A549 treated with AZD2906 at 1 μM for 4 hours (cell line): Measurements from ENCODE around the gene EIF3K. TPM values are rescaled to one million over a fixed set of nuclear protein-coding genes. Genes with fewer than 3 reads are reported as not detected.

ENCODE experiments used
- total RNA-seq: library from RNA; stranded (reverse); fragments of 200-300 nt; extraction: Qiagen RNA extraction; gene quantifications from 5 replicates; pipeline ENCODE4 v1.2.3, GENCODE V29; 2022

The EIF3K gene, protein sequence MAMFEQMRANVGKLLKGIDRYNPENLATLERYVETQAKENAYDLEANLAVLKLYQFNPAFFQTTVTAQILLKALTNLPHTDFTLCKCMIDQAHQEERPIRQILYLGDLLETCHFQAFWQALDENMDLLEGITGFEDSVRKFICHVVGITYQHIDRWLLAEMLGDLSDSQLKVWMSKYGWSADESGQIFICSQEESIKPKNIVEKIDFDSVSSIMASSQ
- total RNA-seq = 721 to 975 TPM (median 736 TPM) in 5 replicates

DNA sequence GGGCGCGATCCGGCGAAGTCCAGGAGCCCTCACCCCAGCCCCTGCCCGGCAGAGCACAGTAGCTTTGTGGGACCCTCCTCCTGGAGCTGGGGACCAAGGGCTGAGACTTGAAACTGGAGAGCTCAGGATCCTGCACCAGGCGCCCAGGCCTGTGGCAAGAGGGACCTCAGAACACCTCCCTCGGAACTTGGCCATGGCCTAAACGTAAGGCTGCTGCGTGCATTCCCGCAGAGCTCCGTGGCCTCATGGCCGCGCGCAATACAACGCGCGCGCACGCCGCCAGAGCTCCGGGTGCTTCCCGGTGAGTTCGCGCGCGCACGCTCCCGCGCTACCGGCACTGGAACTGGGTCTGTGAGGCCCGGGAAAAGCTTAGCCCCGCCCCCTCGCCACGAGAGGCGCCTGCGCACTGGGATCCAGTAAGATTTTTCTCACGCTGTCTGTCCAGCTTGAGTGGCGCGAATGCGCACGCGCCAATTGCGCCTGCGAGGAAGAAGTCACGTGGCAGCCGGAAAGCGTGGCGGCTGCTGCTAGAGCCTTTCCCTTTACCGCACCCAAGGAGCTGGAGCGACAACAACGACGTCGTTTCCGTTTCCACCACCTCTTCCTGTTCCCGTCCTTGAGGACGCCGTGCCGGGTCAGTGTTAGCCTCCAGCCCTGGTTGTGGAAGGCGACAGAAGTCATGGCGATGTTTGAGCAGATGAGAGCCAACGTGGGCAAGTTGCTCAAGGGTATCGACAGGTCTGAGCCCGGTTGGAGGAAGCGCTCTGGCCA, at the start of gene EIF3K:
EIF3K (plus strand) TSS at position 599 of the 771 bp plus-strand sequence; CDS start at position 680, 81 bp downstream.

DNA sequence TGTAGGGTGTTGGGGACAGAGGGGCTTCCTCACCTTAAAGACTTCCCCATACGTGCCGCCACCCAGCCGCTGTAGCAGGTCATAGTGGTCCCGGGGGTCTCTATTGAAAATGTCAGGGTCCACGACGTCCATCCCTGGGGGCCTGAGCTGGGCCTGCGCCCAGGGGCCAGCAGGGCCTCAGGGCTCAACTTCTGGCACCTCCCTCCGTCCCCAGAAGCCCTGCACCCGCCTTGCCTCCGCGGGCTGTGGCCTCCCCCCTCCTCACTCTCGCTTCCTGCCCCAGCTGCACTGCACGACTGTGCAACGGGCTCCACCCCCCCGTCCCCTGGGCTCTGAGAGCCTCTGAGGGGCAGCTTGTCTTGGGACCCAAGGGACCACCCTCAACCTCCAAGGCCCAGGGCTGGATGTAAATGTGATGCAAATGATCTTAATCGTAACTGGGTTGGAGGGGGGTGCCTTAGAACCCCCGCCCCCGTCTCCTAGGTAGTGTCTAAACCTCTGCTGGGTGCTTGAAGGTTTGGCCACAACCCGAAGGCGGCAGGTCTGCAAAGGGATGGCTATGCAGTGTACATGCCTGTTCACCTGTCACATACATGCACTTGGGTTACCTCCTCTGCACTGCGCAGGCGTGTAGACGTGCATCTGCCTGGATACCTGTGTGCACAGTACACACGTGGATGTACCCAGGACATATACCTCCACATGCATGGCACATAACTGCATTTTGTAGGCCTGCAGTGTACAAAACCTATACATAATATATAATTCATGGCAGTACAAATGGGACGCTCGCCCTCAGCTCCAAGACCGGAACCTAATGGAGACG, 1.0 kb upstream of the EIF3K start, which contains the start of gene MAP4K1:
MAP4K1 (minus strand) TSS at position 190 of the 826 bp plus-strand sequence; CDS start at position 132, 58 bp downstream.

DNA sequence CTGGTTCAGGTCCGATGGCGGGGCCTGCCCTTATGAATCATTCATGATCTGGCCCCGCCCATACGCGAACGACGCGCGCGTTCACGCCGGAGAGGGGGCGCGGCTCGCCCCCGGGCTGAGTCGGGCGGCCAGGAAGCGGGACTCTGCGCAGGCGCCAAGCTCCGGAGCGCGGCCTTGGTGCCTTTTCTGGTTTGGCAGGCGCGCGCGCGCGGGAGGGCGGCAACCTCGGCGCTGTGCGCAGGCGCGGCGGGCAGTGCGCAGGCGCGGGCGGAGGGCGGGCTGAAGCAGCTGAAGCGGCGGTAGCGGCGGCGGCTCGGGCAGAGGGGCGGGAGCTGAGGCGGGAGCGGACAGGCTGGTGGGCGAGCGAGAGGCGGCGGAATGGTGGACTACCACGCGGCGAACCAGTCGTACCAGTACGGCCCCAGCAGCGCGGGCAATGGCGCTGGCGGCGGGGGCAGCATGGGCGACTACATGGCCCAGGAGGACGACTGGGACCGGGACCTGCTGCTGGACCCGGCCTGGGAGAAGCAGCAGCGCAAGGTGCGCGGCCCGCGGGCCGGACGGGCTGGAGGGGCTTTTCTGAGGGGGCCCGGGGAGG, 28.5 kb downstream of the EIF3K start, which contains the start of gene ACTN4:
ACTN4 (plus strand) TSS at position 282 of the 598 bp plus-strand sequence; CDS start at position 379, 97 bp downstream.

Other genes with a start within 250 kb of the EIF3K start
- gene PSMD8, start 244.6 kb upstream of the EIF3K start, total RNA-seq = 460 to 520 TPM (median 485 TPM) in 5 replicates
- gene GGN, start 231.2 kb upstream of the EIF3K start, total RNA-seq = 0.14 to 0.65 TPM (median 0.49 TPM) in 5 replicates
- 1.9 to 2.8 TPM (median 2.2 TPM) in 5 replicates for gene SPRED3, start 230.5 kb upstream of the EIF3K start, total RNA-seq
- gene FAM98C, start 216.1 kb upstream of the EIF3K start, total RNA-seq = 16.4 to 27.4 TPM (median 27.1 TPM) in 5 replicates
- 0.03 to 0.09 TPM (median 0.07 TPM) in 5 replicates for gene RASGRP4, start 193.0 kb upstream of the EIF3K start, total RNA-seq
- gene RYR1, start 185.5 kb upstream of the EIF3K start, total RNA-seq = 4.9 to 6.4 TPM (median 6.1 TPM) in 5 replicates
- 0.40 to 0.85 TPM (median 0.72 TPM) in 5 replicates for gene MAP4K1, start 1.2 kb upstream of the EIF3K start, total RNA-seq
- 783 to 1,108 TPM (median 1,019 TPM) in 5 replicates for gene ACTN4, start 28.5 kb downstream of the EIF3K start, total RNA-seq
- 4.5 to 7.3 TPM (median 6.3 TPM) in 5 replicates for gene CAPN12, start 125.3 kb downstream of the EIF3K start, total RNA-seq
- 0.23 to 0.98 TPM (median 0.43 TPM) in 4 of 5 replicates, not detected in the other for gene LGALS7, start 154.3 kb downstream of the EIF3K start, total RNA-seq
- 0.39 to 0.75 TPM (median 0.51 TPM) in 4 of 5 replicates, not detected in the other for gene LGALS7B, start 170.0 kb downstream of the EIF3K start, total RNA-seq
- 0.22 to 0.75 TPM (median 0.34 TPM) in 5 replicates for gene LGALS4, start 193.8 kb downstream of the EIF3K start, total RNA-seq
- 282 to 399 TPM (median 290 TPM) in 5 replicates for gene ECH1, start 212.6 kb downstream of the EIF3K start, total RNA-seq
- 314 to 354 TPM (median 328 TPM) in 5 replicates for gene HNRNPL, start 230.8 kb downstream of the EIF3K start, total RNA-seq